ENCODE measurements around the gene CR1L. TPM values are rescaled to one million over a fixed set of nuclear protein-coding genes. Genes with fewer than 3 reads are reported as not detected.

The CR1L gene
- total and polyA plus RNA-seq, 9 of the 15 experiments (the other 6 are each of a cell fraction or from before 2014, with no cell fraction given), result 10.1 to 74.8 (median 34.3) TPM

DNA sequence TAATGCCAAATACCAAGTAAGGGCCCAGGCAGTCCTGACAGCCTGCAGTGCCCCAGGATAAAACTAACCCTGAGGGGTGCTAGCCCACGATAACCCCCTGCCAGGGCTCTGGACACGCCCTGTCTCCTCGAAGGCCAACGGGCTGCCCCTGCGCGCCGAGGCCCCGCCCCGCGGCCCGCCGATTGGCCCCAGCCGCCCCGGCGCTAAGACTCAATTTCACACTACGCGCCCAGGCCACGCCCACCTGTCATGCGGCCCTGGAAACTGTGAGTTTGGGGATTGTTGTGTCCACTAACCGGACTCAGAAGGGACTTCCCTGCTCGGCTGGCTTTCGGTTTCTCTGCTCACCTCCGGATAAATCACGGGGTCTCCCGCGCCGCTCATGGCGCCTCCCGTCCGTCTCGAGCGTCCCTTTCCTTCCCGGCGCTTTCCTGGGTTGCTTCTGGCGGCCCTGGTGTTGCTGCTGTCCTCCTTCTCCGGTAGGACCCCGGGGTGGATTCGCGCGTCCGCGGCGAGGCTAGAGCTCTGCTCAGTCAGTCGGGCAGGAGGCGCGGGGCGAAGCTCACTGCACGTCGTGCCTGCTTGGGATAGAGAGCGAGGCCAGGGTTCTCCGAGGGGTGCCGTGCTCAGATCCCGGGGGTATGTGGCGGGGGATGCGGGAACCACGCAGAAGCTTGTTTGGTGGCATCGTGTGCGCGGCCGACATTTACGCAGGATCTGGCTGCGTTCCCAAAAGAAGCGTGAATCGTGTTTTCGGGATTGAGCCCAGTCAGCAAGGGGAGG lies at the start of gene CR1L (continued):
- TF ChIP-seq, protein P1, sequence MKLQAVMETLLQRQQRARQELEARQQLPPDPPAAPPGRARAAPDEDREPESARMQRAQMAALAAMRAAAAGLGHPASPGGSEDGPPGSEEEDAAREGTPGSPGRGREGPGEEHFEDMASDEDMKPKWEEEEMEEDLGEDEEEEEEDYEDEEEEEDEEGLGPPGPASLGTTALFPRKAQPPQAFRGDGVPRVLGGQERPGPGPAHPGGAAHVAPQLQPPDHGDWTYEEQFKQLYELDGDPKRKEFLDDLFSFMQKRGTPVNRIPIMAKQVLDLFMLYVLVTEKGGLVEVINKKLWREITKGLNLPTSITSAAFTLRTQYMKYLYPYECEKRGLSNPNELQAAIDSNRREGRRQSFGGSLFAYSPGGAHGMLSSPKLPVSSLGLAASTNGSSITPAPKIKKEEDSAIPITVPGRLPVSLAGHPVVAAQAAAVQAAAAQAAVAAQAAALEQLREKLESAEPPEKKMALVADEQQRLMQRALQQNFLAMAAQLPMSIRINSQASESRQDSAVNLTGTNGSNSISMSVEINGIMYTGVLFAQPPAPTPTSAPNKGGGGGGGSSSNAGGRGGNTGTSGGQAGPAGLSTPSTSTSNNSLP (IDR thresholded peaks at IDR 0.05; ENCODE audit: borderline replicate concordance, low read depth, low read length), result no peak
- TF ChIP-seq CEBPG (CRISPR knock-in tag; IDR thresholded peaks at IDR 0.05) (peak; percentile 46; the same call in 1 of the 2 replicates), CEBPG (tag; conservative IDR thresholded peaks at IDR 0.05 in 1 of 2, IDR thresholded peaks at IDR 0.05 in 1 of 2) (no peak), SMARCC2 (IDR thresholded peaks at IDR 0.05; ENCODE audit: low read depth) (peak; percentile 25; the same call in 1 of the 2 replicates), RBM25 (IDR thresholded peaks at IDR 0.05; ENCODE audit: low read depth, low read length, severe bottlenecking) (peak; percentile 78), YY1 (IDR thresholded peaks at IDR 0.05; ENCODE audit: borderline replicate concordance in 1 of 3, control insufficient read depth in 1 of 3, extremely low read depth in 1 of 3, insufficient read depth in 3 of 3, insufficient read length in 1 of 3, insufficient replicate concordance in 2 of 3, low read depth in 1 of 3, low read length in 2 of 3) (peak in 2 of 3 experiments; percentile 10 to 53), HDGF (IDR thresholded peaks at IDR 0.05) (no peak), TAF15 (IDR thresholded peaks at IDR 0.05; ENCODE audit: low read depth, low read length) (no peak), KLF13 (tag; IDR thresholded peaks at IDR 0.05; ENCODE audit: borderline replicate concordance, low read depth) (peak; percentile 99), TRIM24 (IDR thresholded peaks at IDR 0.05) (0 out of 4 replicates have a peak, but pooled peaks of 1 of the 2 experiments have one; percentile 37)
- TF ChIP-seq, protein P2, sequence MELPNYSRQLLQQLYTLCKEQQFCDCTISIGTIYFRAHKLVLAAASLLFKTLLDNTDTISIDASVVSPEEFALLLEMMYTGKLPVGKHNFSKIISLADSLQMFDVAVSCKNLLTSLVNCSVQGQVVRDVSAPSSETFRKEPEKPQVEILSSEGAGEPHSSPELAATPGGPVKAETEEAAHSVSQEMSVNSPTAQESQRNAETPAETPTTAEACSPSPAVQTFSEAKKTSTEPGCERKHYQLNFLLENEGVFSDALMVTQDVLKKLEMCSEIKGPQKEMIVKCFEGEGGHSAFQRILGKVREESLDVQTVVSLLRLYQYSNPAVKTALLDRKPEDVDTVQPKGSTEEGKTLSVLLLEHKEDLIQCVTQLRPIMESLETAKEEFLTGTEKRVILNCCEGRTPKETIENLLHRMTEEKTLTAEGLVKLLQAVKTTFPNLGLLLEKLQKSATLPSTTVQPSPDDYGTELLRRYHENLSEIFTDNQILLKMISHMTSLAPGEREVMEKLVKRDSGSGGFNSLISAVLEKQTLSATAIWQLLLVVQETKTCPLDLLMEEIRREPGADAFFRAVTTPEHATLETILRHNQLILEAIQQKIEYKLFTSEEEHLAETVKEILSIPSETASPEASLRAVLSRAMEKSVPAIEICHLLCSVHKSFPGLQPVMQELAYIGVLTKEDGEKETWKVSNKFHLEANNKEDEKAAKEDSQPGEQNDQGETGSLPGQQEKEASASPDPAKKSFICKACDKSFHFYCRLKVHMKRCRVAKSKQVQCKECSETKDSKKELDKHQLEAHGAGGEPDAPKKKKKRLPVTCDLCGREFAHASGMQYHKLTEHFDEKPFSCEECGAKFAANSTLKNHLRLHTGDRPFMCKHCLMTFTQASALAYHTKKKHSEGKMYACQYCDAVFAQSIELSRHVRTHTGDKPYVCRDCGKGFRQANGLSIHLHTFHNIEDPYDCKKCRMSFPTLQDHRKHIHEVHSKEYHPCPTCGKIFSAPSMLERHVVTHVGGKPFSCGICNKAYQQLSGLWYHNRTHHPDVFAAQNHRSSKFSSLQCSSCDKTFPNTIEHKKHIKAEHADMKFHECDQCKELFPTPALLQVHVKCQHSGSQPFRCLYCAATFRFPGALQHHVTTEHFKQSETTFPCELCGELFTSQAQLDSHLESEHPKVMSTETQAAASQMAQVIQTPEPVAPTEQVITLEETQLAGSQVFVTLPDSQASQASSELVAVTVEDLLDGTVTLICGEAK (IDR thresholded peaks at IDR 0.05), result 0 out of 2 replicates have a peak, but pooled peaks have one; percentile 23
- TF ChIP-seq, protein P2 (CRISPR knock-in tag; IDR thresholded peaks at IDR 0.05), result no peak

Measured in K562 (cell line).